Parathyroid adenoma (tissue), 2 donors: ENCODE measurements around the gene AOC3.

Source experiments
- H2AFZ ChIP-seq: fragments of 300-600 bp; sonication (generic); one replicate; pipeline ENCODE4 v1.7.0; 2017; ENCODE audit warnings: antibody characterized with exemption, mild to moderate bottlenecking
- H3K27ac ChIP-seq: fragments of 300-600 bp; sonication (generic); one replicate; pipeline ENCODE4 v1.7.0; 2017
- H3K27me3 ChIP-seq: fragments of 300-600 bp; sonication (generic); one replicate; pipeline ENCODE4 v1.7.0; 2017; ENCODE audit warnings: low read length; ENCODE audit not compliant: control insufficient read depth, insufficient read depth
- H3K36me3 ChIP-seq: fragments of 300-600 bp; sonication (generic); one replicate; pipeline ENCODE4 v1.7.0; 2017; ENCODE audit warnings: low read length; ENCODE audit not compliant: control insufficient read depth, insufficient read depth
- H3K4me1 ChIP-seq: fragments of 300-600 bp; sonication (generic); one replicate; pipeline ENCODE4 v1.7.0; 2017; ENCODE audit warnings: control low read depth
- H3K4me2 ChIP-seq: fragments of 300-600 bp; sonication (generic); one replicate; pipeline ENCODE4 v1.7.0; 2017; ENCODE audit warnings: low read length
- H3K4me3 ChIP-seq: fragments of 300-600 bp; sonication (generic); one replicate; pipeline ENCODE4 v1.7.0; 2017; ENCODE audit warnings: low read depth, low read length
- H3K79me2 ChIP-seq: fragments of 300-600 bp; sonication (generic); one replicate; pipeline ENCODE4 v1.7.0; 2017; ENCODE audit warnings: control low read depth
- H3K9ac ChIP-seq: fragments of 300-600 bp; sonication (generic); one replicate; pipeline ENCODE4 v1.7.0; 2017; ENCODE audit warnings: mild to moderate bottlenecking
- H3K9me3 ChIP-seq: fragments of 300-600 bp; sonication (generic); one replicate; pipeline ENCODE4 v1.7.0; 2017; ENCODE audit warnings: low read length; ENCODE audit not compliant: control insufficient read depth
- TF ChIP-seq, protein P1 (sequence below): fragments of 300-600 bp; sonication (generic); IDR thresholded peaks from one replicate; pipeline ENCODE4 v1.7.0; 2017; ENCODE audit warnings: antibody characterized with exemption, mild to moderate bottlenecking
- donor health status: primary hyperparathyroidism.

The AOC3 gene

DNA sequence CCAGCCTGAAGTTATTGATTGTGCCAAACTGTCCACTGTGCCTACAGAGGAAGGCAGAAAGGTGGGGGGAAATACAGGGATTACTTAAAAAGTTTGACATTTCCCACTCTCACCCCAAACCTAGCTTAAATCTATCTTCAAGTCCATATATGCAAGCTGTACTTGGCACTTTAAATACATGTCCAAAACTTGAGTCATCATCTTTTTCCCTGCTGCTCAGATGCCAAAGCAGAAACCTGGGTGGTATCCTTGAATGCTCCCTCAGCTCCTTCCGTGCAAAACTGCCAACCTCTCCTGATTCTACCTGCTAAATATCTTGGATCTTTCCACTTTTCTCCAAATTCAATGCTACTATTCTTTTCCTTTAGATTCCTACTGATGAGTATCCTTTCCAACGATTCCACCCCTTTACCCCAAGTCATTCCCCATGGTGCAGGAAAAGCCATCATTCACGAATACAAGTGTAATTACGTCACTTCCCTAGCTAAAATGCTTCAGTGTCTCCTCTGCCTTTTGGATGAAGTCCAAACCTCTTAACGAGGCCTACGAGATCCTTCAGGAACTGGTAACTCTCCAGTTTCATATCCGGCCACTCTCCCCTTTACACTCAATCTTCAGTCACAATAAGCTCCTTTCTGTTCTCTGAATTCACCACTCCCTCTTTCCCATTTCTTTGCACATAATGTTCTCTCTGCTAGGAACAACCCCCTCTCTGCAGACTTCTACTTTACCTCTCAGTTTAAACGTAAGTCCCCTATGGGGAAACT is 36.2 kb upstream of the AOC3 start:
- Histone ChIP-seq H3K27ac (no peak overlapping the region), H3K36me3 (no peaks in the 10 kb centered on the region)
- TF ChIP-seq, protein P1, sequence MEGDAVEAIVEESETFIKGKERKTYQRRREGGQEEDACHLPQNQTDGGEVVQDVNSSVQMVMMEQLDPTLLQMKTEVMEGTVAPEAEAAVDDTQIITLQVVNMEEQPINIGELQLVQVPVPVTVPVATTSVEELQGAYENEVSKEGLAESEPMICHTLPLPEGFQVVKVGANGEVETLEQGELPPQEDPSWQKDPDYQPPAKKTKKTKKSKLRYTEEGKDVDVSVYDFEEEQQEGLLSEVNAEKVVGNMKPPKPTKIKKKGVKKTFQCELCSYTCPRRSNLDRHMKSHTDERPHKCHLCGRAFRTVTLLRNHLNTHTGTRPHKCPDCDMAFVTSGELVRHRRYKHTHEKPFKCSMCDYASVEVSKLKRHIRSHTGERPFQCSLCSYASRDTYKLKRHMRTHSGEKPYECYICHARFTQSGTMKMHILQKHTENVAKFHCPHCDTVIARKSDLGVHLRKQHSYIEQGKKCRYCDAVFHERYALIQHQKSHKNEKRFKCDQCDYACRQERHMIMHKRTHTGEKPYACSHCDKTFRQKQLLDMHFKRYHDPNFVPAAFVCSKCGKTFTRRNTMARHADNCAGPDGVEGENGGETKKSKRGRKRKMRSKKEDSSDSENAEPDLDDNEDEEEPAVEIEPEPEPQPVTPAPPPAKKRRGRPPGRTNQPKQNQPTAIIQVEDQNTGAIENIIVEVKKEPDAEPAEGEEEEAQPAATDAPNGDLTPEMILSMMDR = no peak

DNA sequence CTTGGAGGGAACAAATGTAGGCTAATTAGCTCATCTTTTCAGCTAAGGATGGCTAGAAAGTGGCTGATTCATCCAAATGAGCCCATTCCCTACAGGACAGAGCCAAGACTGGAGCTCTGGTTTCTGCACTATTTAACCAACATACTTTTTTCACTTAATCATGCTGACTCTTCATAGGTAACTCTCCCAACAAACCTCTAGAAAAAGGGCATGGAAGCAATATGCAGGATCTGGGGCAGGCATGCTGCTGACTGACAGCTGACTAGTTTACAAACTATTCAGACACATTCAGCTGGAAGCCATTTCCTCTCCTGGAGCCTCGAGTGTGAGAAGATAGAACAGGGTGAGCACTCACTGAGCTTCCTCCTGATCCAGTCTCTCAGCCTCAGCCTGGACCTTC is 33.1 kb upstream of the AOC3 start:
- TF ChIP-seq, protein P1 = no peak
- Histone ChIP-seq H2AFZ (no peak overlapping the region), H3K27ac (no peak overlapping the region), H3K79me2 (no peaks in the 10 kb centered on the region), H3K4me2 (no peak overlapping the region), H3K27me3 (no peaks in the 10 kb centered on the region), H3K4me3 (no peak overlapping the region), H3K36me3 (no peaks in the 10 kb centered on the region), H3K9ac (no peak overlapping the region), H3K4me1 (no peaks in the 10 kb centered on the region), H3K9me3 (no peaks in the 10 kb centered on the region)

More for the DNA sequence above, 36.2 kb upstream of the AOC3 start:
- H3K4me1 ChIP-seq = no peaks in the 10 kb centered on the region
- H3K4me3 ChIP-seq = no peak overlapping the region
- no peaks in the 10 kb centered on the region for H3K27me3 ChIP-seq
- H3K4me2 ChIP-seq = no peak overlapping the region
- no peaks in the 10 kb centered on the region for H3K79me2 ChIP-seq
- no peaks in the 10 kb centered on the region for H3K9me3 ChIP-seq
- no peak overlapping the region for H3K9ac ChIP-seq
- no peak overlapping the region for H2AFZ ChIP-seq

DNA sequence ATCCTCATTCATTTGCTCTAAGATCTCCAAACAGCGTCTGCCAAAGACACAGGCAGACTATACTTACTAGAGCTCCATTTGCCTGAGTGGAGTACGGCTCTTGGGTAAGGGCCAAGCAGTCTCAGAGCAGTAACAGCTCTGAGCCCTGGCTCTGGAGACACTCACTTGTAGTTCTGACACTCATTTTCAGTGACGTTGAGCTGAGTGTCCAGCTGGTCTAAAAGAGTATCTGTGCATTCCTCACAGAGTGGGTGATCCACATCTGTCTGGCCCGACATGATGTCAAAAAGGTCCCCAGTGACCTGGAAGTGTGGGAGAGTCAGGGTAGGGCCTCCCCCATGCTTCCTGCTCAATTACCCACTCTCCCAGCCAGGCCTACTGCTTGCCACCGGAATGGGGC is 32.6 kb upstream of the AOC3 start:
- H3K36me3 ChIP-seq = no peaks in the 10 kb centered on the region

DNA sequence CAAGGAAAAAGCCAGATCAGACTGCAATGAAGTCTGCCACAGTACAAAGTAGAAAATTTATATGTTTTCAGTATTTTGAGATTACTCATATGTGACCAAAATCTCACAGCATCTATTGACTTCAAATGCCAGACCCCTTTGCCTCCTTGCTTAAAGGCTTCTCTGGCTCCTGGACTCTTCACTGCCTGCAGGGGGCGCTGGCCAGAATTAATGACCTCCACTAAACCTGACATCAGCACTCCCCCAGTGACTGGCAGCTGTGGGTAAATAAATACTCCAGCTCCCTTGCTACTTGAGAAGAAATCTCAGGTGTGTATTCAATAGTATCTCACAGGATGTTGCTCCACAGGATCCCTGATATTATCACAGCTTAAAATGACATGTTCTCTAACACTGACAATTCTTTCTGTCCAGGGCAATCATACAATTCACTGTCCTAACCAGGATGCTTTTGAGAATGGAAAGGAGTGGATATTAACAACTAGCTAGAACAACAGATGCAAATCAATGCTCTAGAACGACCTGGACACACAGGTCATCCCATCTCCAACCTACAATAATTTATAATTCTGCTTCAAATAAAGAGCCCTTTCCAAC is 31.0 kb upstream of the AOC3 start:
- Histone ChIP-seq H3K9me3 (no peaks in the 10 kb centered on the region), H3K4me2 (no peak overlapping the region), H3K27me3 (no peaks in the 10 kb centered on the region), H3K79me2 (peaks cover 8% of the 10 kb centered on the region), H3K9ac (no peak overlapping the region), H3K36me3 (no peaks in the 10 kb centered on the region), H3K4me1 (no peaks in the 10 kb centered on the region), H3K27ac (no peak overlapping the region), H2AFZ (no peak overlapping the region), H3K4me3 (no peak overlapping the region)
- TF ChIP-seq, protein P1 = peak; percentile 40

More for the DNA sequence above, 32.6 kb upstream of the AOC3 start:
- peaks cover 3% of the 10 kb centered on the region for H3K79me2 ChIP-seq
- no peak overlapping the region for H3K27ac ChIP-seq
- no peak overlapping the region for H3K4me3 ChIP-seq
- no peak overlapping the region for H3K4me2 ChIP-seq
- TF ChIP-seq, protein P1 = no peak
- no peak overlapping the region for H2AFZ ChIP-seq
- no peak overlapping the region for H3K9ac ChIP-seq
- no peaks in the 10 kb centered on the region for H3K9me3 ChIP-seq
- no peaks in the 10 kb centered on the region for H3K27me3 ChIP-seq
- H3K4me1 ChIP-seq = no peaks in the 10 kb centered on the region

DNA sequence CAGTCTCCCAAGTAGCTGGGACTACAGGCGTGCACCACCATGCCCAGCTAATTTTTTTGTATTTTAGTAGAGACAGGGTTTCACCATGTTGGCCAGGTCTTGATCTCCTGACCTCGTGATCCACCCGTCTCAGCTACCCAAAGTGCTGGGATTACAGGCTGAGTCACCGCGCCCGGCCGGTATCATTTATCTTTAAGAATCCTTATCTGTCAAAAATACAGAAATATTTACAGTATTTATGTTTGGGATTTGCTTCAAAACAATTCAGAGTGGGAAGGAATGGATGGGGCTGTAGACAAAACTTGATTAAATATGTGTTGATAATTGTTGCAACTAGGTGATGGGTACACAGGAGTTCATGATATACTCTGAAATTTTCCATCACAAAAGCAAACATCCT is 29.8 kb upstream of the AOC3 start:
- H3K79me2 ChIP-seq = peaks cover 8% of the 10 kb centered on the region
- H3K9ac ChIP-seq = no peak overlapping the region
- H3K36me3 ChIP-seq = no peaks in the 10 kb centered on the region
- H3K27me3 ChIP-seq = no peaks in the 10 kb centered on the region
- no peaks in the 10 kb centered on the region for H3K9me3 ChIP-seq
- H3K27ac ChIP-seq = no peak overlapping the region
- H3K4me3 ChIP-seq = no peak overlapping the region
- no peak overlapping the region for H3K4me2 ChIP-seq
- TF ChIP-seq, protein P1 = no peak
- no peaks in the 10 kb centered on the region for H3K4me1 ChIP-seq
- no peak overlapping the region for H2AFZ ChIP-seq
